Uterus (tissue), 4 donors: ENCODE measurements around the gene CDC5L. TPM values are rescaled to one million over a fixed set of nuclear protein-coding genes. Genes with fewer than 3 reads are reported as not detected.

Experiments
- DNase-seq, 2 donors: peaks; one replicate each; pipeline ENCODE4 v3.0.0-alpha.2; 2019 to 2020
- H3K27ac ChIP-seq, 2 donors: fragments of 200-600 bp; sonication (generic); 1 replicate in 1 of 2; 2 replicates in 1 of 2; pipeline ENCODE4 v1.5.1; 2016 to 2018
- H3K27me3 ChIP-seq, 2 donors: fragments of 200-600 bp; sonication (generic); one replicate each; pipeline ENCODE4 v1.5.1; 2018 to 2019; ENCODE audit warnings: control low read depth in 1 of 2
- H3K36me3 ChIP-seq, 2 donors: fragments of 200-600 bp; sonication (generic); one replicate each; pipeline ENCODE4 v1.5.1; 2019; ENCODE audit warnings: control low read depth in 1 of 2
- H3K4me1 ChIP-seq, 2 donors: fragments of 200-600 bp; sonication (generic); one replicate each; pipeline ENCODE4 v1.5.1; 2018 to 2019; ENCODE audit warnings: control low read depth in 1 of 2
- H3K4me3 ChIP-seq, 2 donors: fragments of 200-600 bp; sonication (generic); 1 replicate in 1 of 2; 2 replicates in 1 of 2; pipeline ENCODE4 v1.5.1; 2018 to 2019; ENCODE audit warnings: mild to moderate bottlenecking in 1 of 2
- H3K9me3 ChIP-seq, 2 donors: fragments of 200-600 bp; sonication (generic); one replicate each; pipeline ENCODE4 v1.5.1; 2019; ENCODE audit warnings: control low read depth in 1 of 2
- CTCF ChIP-seq, 4 experiments: fragments of 200-600 bp in 2 of 4; fragments of 450-650 bp in 2 of 4; sonication (generic) in 2 of 4; IDR thresholded peaks; one replicate each; pipeline ENCODE4 v1.5.1; 2016 to 2019; ENCODE audit warnings: antibody characterized with exemption in 4 of 4, mild to moderate bottlenecking in 2 of 4, moderate library complexity in 1 of 4
- POLR2A ChIP-seq, 2 donors: fragments of 450-650 bp; IDR thresholded peaks; one replicate each; pipeline ENCODE4 v1.6.1; 2016; ENCODE audit warnings: antibody characterized with exemption in 2 of 2, mild to moderate bottlenecking in 1 of 2, moderate library complexity in 1 of 2
- intact Hi-C: fragments of 100-400 bp; cut with DNase I; formaldehyde crosslinking; loops from one replicate; pipeline ENCODE4 v1.15.1; 2023; ENCODE audit warnings: low total_unique reads
- total RNA-seq, 4 donors: library from RNA; depleted of rRNA in 3 of 4; stranded (reverse); fragments of >200 nt in 3 of 4; gene quantifications; one replicate each; pipeline versions ENCODE4 v1.1.0 to v1.2.4, GENCODE V29; 2014 to 2023
- donor health status: DM: yes; HTN: yes; CAD: no.

CDC5L gene
- total RNA-seq, 4 donors from 2014 or later: 8.7 to 42.0 (median 20.0) TPM

- DNase-seq: no peak
- intact Hi-C loops: no loop called here
- no peaks in the 10 kb centered on the region for H3K4me1 ChIP-seq
- no peak for TF ChIP-seq CTCF (IDR thresholded peaks at IDR 0.05)
- no peak for TF ChIP-seq POLR2A (IDR thresholded peaks at IDR 0.05)
- no peak overlapping the region for H3K27ac ChIP-seq
- H3K4me3 ChIP-seq: no peak overlapping the region
- no peaks in the 10 kb centered on the region for H3K36me3 ChIP-seq
- no peaks in the 10 kb centered on the region for H3K9me3 ChIP-seq
- no peaks in the 10 kb centered on the region for H3K27me3 ChIP-seq
These were observed 89.3 kb downstream of the CDC5L start for GRCh38 chr6:44476849-44477248.

GRCh38 chr6:44477293-44477894, 89.9 kb downstream of the CDC5L start:
- no peak for TF ChIP-seq POLR2A (IDR thresholded peaks at IDR 0.05)
- TF ChIP-seq CTCF (IDR thresholded peaks at IDR 0.05): no peak
- Histone ChIP-seq H3K27ac (no peak overlapping the region), H3K27me3 (no peaks in the 10 kb centered on the region), H3K36me3 (no peaks in the 10 kb centered on the region), H3K4me1 (no peaks in the 10 kb centered on the region), H3K9me3 (no peaks in the 10 kb centered on the region), H3K4me3 (no peak overlapping the region)
- intact Hi-C loops: no loop called here
- DNase-seq: no peak

GRCh38 chr6:44478158-44478557, 90.7 kb downstream of the CDC5L start:
- no peaks in the 10 kb centered on the region for H3K36me3 ChIP-seq
- no peaks in the 10 kb centered on the region for H3K9me3 ChIP-seq
- H3K4me3 ChIP-seq: no peak overlapping the region
- intact Hi-C loops: no loop called here
- no peak for TF ChIP-seq CTCF (IDR thresholded peaks at IDR 0.05)
- TF ChIP-seq POLR2A (IDR thresholded peaks at IDR 0.05): no peak
- no peaks in the 10 kb centered on the region for H3K4me1 ChIP-seq
- no peaks in the 10 kb centered on the region for H3K27me3 ChIP-seq
- no peak for DNase-seq
- H3K27ac ChIP-seq: no peak overlapping the region

GRCh38 chr6:44478591-44479254, 91.2 kb downstream of the CDC5L start:
- no peak overlapping the region for H3K4me3 ChIP-seq
- H3K9me3 ChIP-seq: no peaks in the 10 kb centered on the region
- H3K4me1 ChIP-seq: no peaks in the 10 kb centered on the region
- DNase-seq: no peak
- TF ChIP-seq CTCF (IDR thresholded peaks at IDR 0.05): no peak
- H3K27ac ChIP-seq: no peak overlapping the region
- no peaks in the 10 kb centered on the region for H3K27me3 ChIP-seq
- intact Hi-C loops: no loop called here
- no peaks in the 10 kb centered on the region for H3K36me3 ChIP-seq

GRCh38 chr6:44480097-44480541, 92.6 kb downstream of the CDC5L start:
- Histone ChIP-seq H3K4me1 (no peaks in the 10 kb centered on the region), H3K27me3 (no peaks in the 10 kb centered on the region), H3K9me3 (no peaks in the 10 kb centered on the region), H3K4me3 (no peak overlapping the region), H3K36me3 (no peaks in the 10 kb centered on the region), H3K27ac (no peak overlapping the region)
- DNase-seq: no peak
- TF ChIP-seq CTCF (IDR thresholded peaks at IDR 0.05) (no peak), POLR2A (IDR thresholded peaks at IDR 0.05) (no peak)
- intact Hi-C loops: no loop called here
